GM20431 (cell line): ENCODE measurements around the gene CFAP251.
"Not testable (repeated sequence)": the region's sequence is repeated elsewhere in the genome, so short reads cannot be mapped to it uniquely, and the experiment has no call there.

ENCODE experiments used
- in situ Hi-C: fragments of 300-500 bp; cut with MseI, MboI; formaldehyde crosslinking; loops from one replicate; pipeline ENCODE4 v1.15.0; 2020; ENCODE audit warnings: low sequenced_read_pairs; ENCODE audit not compliant: unreplicated experiment

The CFAP251 gene

GRCh38 chr12:121917950-121918678 lies at the start of gene CFAP251:
Gene CFAP251 (plus strand): TSS chr12:121918592. CDS start chr12:121921306, 2,714 bp downstream.
- in situ Hi-C loops: no loop called here

GRCh38 chr12:121869229-121869628 lies 49.2 kb upstream of the CFAP251 start:
- in situ Hi-C loops: not testable (repeated sequence)

GRCh38 chr12:121871467-121871866 lies 46.9 kb upstream of the CFAP251 start:
- in situ Hi-C loops: no loop called here

- in situ Hi-C loops: no loop called here
These were observed 45.7 kb upstream of the CFAP251 start for GRCh38 chr12:121872546-121873215.

- in situ Hi-C loops: no loop called here
These were observed 45.2 kb upstream of the CFAP251 start for GRCh38 chr12:121873216-121873569.

GRCh38 chr12:121874071-121874470 lies 44.3 kb upstream of the CFAP251 start:
- in situ Hi-C loops: no loop called here

GRCh38 chr12:121875582-121875981 lies 42.8 kb upstream of the CFAP251 start:
- in situ Hi-C loops: no loop called here

- in situ Hi-C loops: not testable (repeated sequence)
These were observed 42.3 kb upstream of the CFAP251 start for GRCh38 chr12:121876080-121876447.

GRCh38 chr12:121883315-121883660 lies 35.1 kb upstream of the CFAP251 start:
- in situ Hi-C loops: no loop called here

- in situ Hi-C loops: not testable (repeated sequence)
These were observed 33.3 kb upstream of the CFAP251 start for GRCh38 chr12:121885129-121885528.

- in situ Hi-C loops: no loop called here
These were observed 30.3 kb upstream of the CFAP251 start for GRCh38 chr12:121888083-121888477.

GRCh38 chr12:121888478-121889273 lies 29.7 kb upstream of the CFAP251 start, which contains the start of gene PSMD9:
Gene PSMD9 (plus strand): TSS chr12:121888790. CDS start chr12:121888857, 67 bp downstream.
- in situ Hi-C loops: no loop called here

- in situ Hi-C loops: no loop called here
These were observed 29.1 kb upstream of the CFAP251 start for GRCh38 chr12:121889274-121889624.

GRCh38 chr12:121889661-121890060 lies 28.7 kb upstream of the CFAP251 start:
- in situ Hi-C loops: not testable (repeated sequence)

GRCh38 chr12:121892673-121893561 lies 25.5 kb upstream of the CFAP251 start:
- in situ Hi-C loops: no loop called here

- in situ Hi-C loops: no loop called here
These were observed 24.4 kb upstream of the CFAP251 start for GRCh38 chr12:121893961-121894460.

- in situ Hi-C loops: no loop called here
These were observed 23.8 kb upstream of the CFAP251 start for GRCh38 chr12:121894633-121895032.

GRCh38 chr12:121898287-121898686 lies 20.1 kb upstream of the CFAP251 start:
- in situ Hi-C loops: no loop called here

- in situ Hi-C loops: no loop called here
These were observed 18.8 kb upstream of the CFAP251 start for GRCh38 chr12:121899590-121899989.

- in situ Hi-C loops: no loop called here
These were observed 15.2 kb upstream of the CFAP251 start for GRCh38 chr12:121903202-121903601.
